Activated CD4-positive, alpha-beta memory T cell treated with anti-CD3 and anti-CD28 coated beads, Interleukin-2, amount 10 ng/mL, durations not matched to agents 7 days and 5 days (primary cell): ENCODE data around the gene PDIK1L. TPM values are rescaled to one million over a fixed set of nuclear protein-coding genes. Genes with fewer than 3 reads are reported as not detected.

Experiments
- CTCF ChIA-PET: fragments of 350-600 bp; sonication (Branson Sonifier 250); formaldehyde crosslinking; loops from one replicate; lab custom pipeline; 2021; ENCODE audit warnings: antibody characterized with exemption, inconsistent platforms; lab: Charles Lee
- POLR2A ChIA-PET: fragments of 350-600 bp; sonication (Branson Sonifier 250); formaldehyde crosslinking; loops from one replicate; lab custom pipeline; 2021; ENCODE audit warnings: antibody characterized with exemption; lab: Charles Lee
- DNase-seq: peaks from one replicate; pipeline ENCODE4 v3.0.0-alpha.2; 2020
- H3K27ac Mint-ChIP-seq: one replicate; pipeline ENCODE4 v1.8.0; 2021; ENCODE audit warnings: mild to moderate bottlenecking, mixed read lengths
- H3K27me3 Mint-ChIP-seq: one replicate; pipeline ENCODE4 v1.8.0; 2021; ENCODE audit warnings: mixed read lengths
- H3K36me3 Mint-ChIP-seq: one replicate; pipeline ENCODE4 v1.8.0; 2021; ENCODE audit warnings: low read depth, mixed read lengths
- H3K4me1 Mint-ChIP-seq: one replicate; pipeline ENCODE4 v1.8.0; 2021; ENCODE audit warnings: mixed read lengths
- H3K4me3 Mint-ChIP-seq: one replicate; pipeline ENCODE4 v1.8.0; 2021; ENCODE audit warnings: mild to moderate bottlenecking, mixed read lengths
- H3K9me3 Mint-ChIP-seq: one replicate; pipeline ENCODE4 v1.8.0; 2021; ENCODE audit warnings: mixed read lengths
- total RNA-seq, 2 experiments: library from RNA; stranded (reverse); gene quantifications; one replicate each; pipeline ENCODE4 v1.2.3, GENCODE V29; 2021

The PDIK1L gene
- total RNA-seq, 2 experiments from 2014 or later = 21.3 to 22.7 TPM

DNA sequence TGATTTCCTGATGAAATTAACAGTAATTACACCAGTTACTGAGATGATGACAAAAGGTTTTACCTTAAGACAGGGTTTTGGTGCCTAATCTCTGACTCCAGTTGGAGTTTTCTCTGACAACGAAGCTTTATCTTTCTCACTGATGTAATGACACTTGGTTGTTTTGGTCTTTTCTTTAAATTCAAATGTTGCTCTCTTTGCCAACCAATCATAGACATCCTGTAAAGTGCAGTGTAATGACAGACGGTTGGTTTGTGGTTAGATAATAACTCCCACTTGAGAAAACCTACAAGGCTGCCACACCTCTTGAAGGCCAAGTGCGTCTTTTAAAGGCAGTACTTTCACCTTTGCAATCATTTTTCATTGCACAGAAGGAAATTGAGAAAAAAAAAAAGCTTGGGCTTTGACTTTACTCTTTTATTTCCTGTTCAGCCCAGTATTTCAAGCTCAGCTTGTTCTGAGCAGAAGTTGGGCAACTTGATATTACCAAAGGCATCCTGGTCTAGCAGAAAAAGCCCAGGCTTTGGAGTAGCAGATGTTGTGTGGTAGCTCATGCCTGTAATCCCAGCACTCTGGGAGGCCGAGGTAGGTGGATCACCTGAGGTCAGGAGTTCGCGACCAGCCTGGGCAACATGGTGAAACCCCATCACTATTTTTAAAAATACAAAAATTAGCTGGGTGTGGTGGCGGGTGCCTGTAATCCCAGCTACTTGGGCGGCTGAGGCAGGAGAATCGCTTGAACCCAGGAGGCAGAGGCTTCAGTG is 14.9 kb downstream of the PDIK1L start:
- Mint-ChIP-seq H3K36me3 (peaks cover 45% of the 10 kb centered on the region), H3K27ac (peak overlapping the region; percentile 81), H3K4me3 (peak overlapping the region; percentile 73), H3K9me3 (no peaks in the 10 kb centered on the region), H3K27me3 (peaks cover 3% of the 10 kb centered on the region), H3K4me1 (peaks cover 74% of the 10 kb centered on the region)
- peak; percentile 69 for DNase-seq
- ChIA-PET CTCF (interaction anchor here (1.0 to 8.6 kb wide), 13 partner anchors 14 to 158 kb away, joined by 3 to 102 read pairs (median 6); partner anchors contain the start of genes CEP85, PDIK1L and ZNF593), POLR2A (interaction anchor here (0.6 to 11.7 kb wide), 41 partner anchors 9 to 1624 kb away, joined by 3 to 318 read pairs (median 4); partner anchors contain the start of genes CEP85, DHDDS, HMGN2 and PAFAH2)

DNA sequence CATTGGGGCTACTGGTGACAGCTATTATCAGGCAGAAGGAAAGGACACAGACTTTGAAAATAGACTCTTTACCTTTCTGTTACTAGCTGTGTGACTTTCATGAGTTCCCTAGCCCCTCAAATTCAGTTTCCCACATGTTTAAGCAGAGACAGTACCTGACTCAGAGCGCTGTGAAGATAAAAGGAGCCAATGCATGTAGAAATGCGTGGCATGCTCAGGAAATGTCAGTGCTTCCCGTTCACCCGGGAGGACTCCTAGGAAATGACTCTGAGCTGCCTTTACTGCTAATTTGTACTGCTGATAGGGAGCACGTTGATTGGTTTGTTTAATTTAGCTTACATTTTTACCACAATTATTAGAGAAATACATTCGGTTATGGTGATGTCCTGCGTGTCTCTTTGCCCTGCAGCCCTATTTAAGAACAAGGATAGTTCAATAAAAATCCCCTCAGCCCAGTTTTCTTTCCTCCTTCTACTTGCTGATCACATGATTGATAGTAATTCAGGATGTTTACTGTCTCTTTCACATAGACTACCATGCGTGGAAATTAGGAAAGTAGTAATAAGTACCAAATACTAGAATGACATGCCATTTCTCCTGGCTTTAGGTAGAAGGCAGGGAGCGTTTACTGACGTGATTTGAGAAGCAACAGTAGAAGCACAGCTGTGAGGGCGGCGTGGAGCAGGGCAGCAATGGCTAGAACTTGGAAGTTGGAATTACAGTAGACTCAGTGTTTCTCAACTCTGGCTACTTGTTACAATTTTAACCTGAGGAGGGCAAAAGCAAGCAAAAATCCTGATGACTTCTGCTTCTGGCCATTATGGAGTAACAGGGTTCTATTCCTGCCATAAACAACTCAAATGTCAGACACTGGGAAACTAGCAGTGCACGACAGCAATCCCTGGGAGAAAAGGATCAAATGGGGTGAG is 15.9 kb downstream of the PDIK1L start:
- Mint-ChIP-seq H3K27ac (peak overlapping the region; percentile 81), H3K9me3 (no peaks in the 10 kb centered on the region), H3K4me3 (peak overlapping the region; percentile 73), H3K27me3 (peaks cover 3% of the 10 kb centered on the region), H3K36me3 (peaks cover 36% of the 10 kb centered on the region), H3K4me1 (peaks cover 69% of the 10 kb centered on the region)
- POLR2A ChIA-PET = interaction anchor here (0.6 to 11.7 kb wide), 28 partner anchors 10 to 1625 kb away, joined by 3 to 318 read pairs (median 4); partner anchors contain the start of genes CEP85, HMGN2, PAFAH2 and PDIK1L
- CTCF ChIA-PET = interaction anchor here (1.0 to 8.6 kb wide), 11 partner anchors 15 to 157 kb away, joined by 3 to 102 read pairs (median 6); partner anchors contain the start of genes CEP85, PDIK1L and ZNF593
- no peak for DNase-seq

DNA sequence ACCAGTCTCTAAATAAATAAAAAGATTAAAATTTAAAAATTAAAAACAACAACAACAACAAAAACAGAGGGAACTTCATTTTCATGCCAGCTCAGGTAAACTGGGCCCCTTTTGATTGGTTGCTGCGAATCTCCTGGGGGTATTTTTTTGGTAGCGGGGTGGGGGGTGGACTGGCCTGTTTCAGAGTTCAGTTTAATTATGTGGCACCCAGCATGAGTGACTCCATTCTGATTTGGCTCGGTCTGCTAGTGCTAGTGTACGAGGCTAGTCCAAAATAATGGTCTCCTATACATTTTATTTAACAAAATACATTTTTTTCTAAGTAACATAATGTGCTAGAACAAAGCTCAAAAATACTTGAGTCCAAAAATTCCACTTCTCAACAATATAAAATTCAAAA is 18.2 kb downstream of the PDIK1L start:
- ChIA-PET POLR2A (interaction anchor here (5.0 to 11.7 kb wide), 2 partner anchors 10 to 18 kb away, joined by 62 to 318 read pairs; partner anchors contain the start of gene PDIK1L), CTCF (interaction anchor here (0.6 to 8.6 kb wide), 5 partner anchors 12 to 104 kb away, joined by 3 to 102 read pairs (median 3); partner anchors contain the start of genes CEP85 and ZNF593)
- peaks cover 19% of the 10 kb centered on the region for H3K36me3 Mint-ChIP-seq
- no peak for DNase-seq
- H3K9me3 Mint-ChIP-seq = no peaks in the 10 kb centered on the region
- peaks cover 3% of the 10 kb centered on the region for H3K27me3 Mint-ChIP-seq
- H3K4me3 Mint-ChIP-seq = no peak overlapping the region
- no peak overlapping the region for H3K27ac Mint-ChIP-seq
- peaks cover 48% of the 10 kb centered on the region for H3K4me1 Mint-ChIP-seq

DNA sequence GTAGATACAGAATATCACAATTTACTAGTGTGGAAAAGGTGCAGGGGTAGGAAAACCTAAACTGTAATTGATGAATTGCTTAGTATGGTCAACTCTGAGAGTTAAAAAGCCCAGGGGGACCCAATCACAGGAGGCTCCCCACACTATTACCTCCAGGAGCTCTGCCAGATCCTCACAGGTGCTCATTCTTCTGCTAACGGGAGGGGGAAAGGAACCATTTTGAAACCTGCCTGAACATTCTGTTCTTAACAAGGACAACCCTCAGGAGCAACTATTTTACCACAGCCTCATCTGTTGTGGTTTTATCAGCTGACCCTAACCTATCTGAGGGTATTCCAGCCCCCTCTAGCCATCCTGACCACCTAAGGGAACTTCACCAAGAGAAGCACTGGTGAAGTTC is 19.1 kb downstream of the PDIK1L start:
- ChIA-PET POLR2A (interaction anchor here (5.0 to 11.7 kb wide), 2 partner anchors 9 to 19 kb away, joined by 62 to 318 read pairs; partner anchors contain the start of gene PDIK1L), CTCF (interaction anchor here (1.3 to 8.6 kb wide), 2 partner anchors 11 to 103 kb away, joined by 3 to 102 read pairs; partner anchors contain the start of gene CEP85)
- Mint-ChIP-seq H3K27me3 (peaks cover 3% of the 10 kb centered on the region), H3K36me3 (peaks cover 16% of the 10 kb centered on the region), H3K4me3 (no peak overlapping the region), H3K4me1 (peaks cover 40% of the 10 kb centered on the region), H3K27ac (no peak overlapping the region), H3K9me3 (no peaks in the 10 kb centered on the region)
- DNase-seq = no peak

DNA sequence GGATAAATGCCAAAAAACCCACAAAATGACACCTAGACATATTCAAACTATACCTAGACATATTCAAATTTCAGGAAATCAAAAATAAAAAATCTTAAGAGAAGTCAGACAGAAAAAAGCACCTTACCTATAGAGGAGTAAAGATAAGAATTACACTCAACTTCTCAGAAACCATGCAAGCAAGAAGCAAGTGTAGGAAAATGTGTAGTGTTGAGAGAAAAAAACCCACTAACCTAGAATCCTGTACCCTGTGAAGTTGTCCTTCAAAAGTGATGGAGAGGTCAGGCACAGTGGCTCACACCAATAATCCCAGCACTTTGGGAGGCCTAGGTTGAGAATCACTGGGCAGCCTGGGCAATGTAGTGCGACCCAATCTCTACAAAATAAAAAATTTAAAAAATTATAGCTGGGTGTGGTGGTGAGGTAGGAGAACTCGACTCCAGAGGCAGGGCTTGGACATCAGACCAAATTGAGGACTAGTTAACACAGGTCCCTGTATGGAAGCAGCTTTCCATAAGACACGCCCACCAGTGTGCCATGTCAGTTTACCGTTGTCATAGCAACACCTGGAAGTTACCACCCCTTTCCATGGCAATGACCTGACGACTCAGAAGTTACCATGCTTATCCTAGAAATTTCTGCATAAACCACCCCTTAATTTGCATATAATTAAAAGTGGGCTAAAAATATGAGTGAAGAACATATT is 20.7 kb downstream of the PDIK1L start:
- H3K4me1 Mint-ChIP-seq = peaks cover 27% of the 10 kb centered on the region
- H3K27me3 Mint-ChIP-seq = peaks cover 3% of the 10 kb centered on the region
- H3K4me3 Mint-ChIP-seq = no peak overlapping the region
- no peak for DNase-seq
- ChIA-PET POLR2A (interaction anchor here (0.9 to 1.3 kb wide), 2 partner anchors 9 to 23 kb away, joined by 3 to 4 read pairs; no protein-coding TSS in a partner anchor), CTCF (interaction anchor here (0.7 to 8.6 kb wide), 3 partner anchors 10 to 28 kb away, joined by 3 to 102 read pairs (median 3); no protein-coding TSS in a partner anchor)
- H3K9me3 Mint-ChIP-seq = no peaks in the 10 kb centered on the region
- peaks cover 12% of the 10 kb centered on the region for H3K36me3 Mint-ChIP-seq
- no peak overlapping the region for H3K27ac Mint-ChIP-seq

DNA sequence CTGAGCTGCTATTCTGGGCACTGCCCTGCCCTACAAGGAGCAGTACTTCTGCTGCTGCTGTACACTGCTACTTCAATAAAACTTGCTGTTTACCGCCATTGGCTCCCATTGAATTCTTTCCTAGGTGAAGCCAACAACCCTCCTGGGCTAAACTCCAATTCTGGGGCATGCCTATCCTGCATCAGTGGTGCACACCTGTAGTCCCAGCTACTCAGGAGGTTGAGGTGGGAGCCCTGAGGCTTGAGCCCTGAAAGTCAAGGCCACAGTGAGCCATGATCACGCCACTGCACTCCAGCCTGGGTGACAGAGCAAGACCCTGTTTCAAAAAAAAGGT is 21.2 kb downstream of the PDIK1L start:
- no peak overlapping the region for H3K4me3 Mint-ChIP-seq
- H3K36me3 Mint-ChIP-seq = peaks cover 6% of the 10 kb centered on the region
- DNase-seq = no peak
- H3K4me1 Mint-ChIP-seq = peaks cover 22% of the 10 kb centered on the region
- H3K27ac Mint-ChIP-seq = no peak overlapping the region
- ChIA-PET CTCF (interaction anchor here (0.7 to 8.6 kb wide), 3 partner anchors 9 to 28 kb away, joined by 3 to 102 read pairs (median 3); no protein-coding TSS in a partner anchor), POLR2A (interaction anchor here (0.9 to 1.3 kb wide), 2 partner anchors 9 to 23 kb away, joined by 3 to 4 read pairs; no protein-coding TSS in a partner anchor)
- peaks cover 3% of the 10 kb centered on the region for H3K27me3 Mint-ChIP-seq
- H3K9me3 Mint-ChIP-seq = no peaks in the 10 kb centered on the region

DNA sequence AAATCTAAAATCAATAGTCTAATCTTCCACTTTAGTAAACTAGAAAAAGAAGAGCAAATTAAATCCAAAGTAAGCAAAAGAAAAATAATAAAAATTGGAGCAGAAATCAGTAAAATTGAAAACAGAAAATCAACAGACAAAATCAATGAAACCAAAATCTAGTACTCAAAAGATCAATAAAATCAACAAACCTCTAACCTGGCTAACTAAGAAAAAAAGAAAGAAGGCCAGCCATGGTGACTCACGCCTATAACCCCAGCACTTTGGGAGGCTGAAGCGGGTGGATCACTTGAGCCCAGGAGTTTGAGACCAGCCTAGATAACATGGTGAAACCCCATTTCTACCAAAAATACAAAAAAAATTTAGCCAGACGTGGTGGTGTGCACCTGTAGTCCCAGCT is 22.8 kb downstream of the PDIK1L start:
- no peak overlapping the region for H3K27ac Mint-ChIP-seq
- CTCF ChIA-PET = no interaction called here
- H3K4me1 Mint-ChIP-seq = peaks cover 15% of the 10 kb centered on the region
- no peaks in the 10 kb centered on the region for H3K9me3 Mint-ChIP-seq
- H3K4me3 Mint-ChIP-seq = no peak overlapping the region
- no peaks in the 10 kb centered on the region for H3K36me3 Mint-ChIP-seq
- H3K27me3 Mint-ChIP-seq = no peaks in the 10 kb centered on the region
- POLR2A ChIA-PET = no interaction called here
- no peak for DNase-seq

DNA sequence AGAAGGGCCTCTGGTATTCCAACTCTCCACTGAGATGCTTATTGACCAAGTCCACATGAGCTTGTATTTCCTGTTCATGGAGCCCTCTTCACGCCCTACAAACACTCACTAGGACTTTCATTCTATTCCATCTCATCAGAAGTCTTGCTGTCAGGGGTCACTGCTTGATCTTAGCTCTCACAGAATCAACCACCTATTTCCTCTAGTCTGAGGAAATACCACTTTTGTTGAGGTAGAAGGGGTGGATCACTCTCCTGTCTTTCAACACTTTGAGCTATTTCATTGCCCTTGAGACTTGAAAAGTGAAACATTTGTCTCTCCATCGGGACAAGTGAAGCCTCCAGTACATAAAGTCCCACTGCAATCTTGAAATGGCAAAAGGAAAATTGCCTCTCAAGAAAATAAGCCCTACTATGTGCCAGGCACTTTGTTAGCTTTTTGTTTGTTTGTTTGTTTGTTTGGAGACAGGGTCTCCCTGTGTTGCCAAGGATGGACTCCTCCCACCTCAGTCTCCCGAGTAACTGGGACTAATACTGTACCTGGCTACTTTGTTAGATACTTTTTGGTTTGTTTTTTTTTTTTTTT is 27.4 kb downstream of the PDIK1L start:
- no peak overlapping the region for H3K4me3 Mint-ChIP-seq
- H3K4me1 Mint-ChIP-seq = peaks cover 10% of the 10 kb centered on the region
- no peak overlapping the region for H3K27ac Mint-ChIP-seq

DNA sequence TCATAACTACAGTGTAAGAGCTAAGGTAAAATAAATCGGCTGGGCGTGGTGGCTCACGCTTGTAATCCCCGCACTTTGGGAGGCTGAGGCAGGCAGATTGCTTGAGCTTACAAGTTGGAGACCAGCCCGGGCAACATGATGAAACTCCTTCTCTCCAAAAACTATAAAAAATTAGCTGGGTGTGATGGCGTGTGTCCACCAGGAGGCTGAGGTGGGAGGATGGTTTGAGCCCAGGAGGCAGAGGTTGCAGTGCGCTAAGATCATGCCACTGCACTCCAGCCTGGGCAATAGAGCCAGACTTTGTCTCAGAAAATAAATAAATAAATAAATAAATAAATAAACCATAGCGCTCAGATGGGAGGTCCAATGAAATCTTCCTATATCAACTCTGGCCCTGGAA is 30.5 kb downstream of the PDIK1L start:
- Mint-ChIP-seq H3K4me1 (peaks cover 11% of the 10 kb centered on the region), H3K27ac (no peak overlapping the region), H3K4me3 (no peak overlapping the region), H3K9me3 (no peaks in the 10 kb centered on the region), H3K27me3 (peaks cover 15% of the 10 kb centered on the region), H3K36me3 (no peaks in the 10 kb centered on the region)
- no peak for DNase-seq
- POLR2A ChIA-PET = interaction anchor here (0.6 to 5.7 kb wide), 2 partner anchors 15 to 99 kb away, joined by 3 to 40 read pairs; no protein-coding TSS in a partner anchor
- CTCF ChIA-PET = interaction anchor here (1.4 to 8.6 kb wide), 8 partner anchors 9 to 107 kb away, joined by 4 to 168 read pairs (median 20); partner anchors contain the start of genes CEP85 and ZNF593

More for the DNA sequence above, 27.4 kb downstream of the PDIK1L start:
- Mint-ChIP-seq H3K27me3 (peaks cover 7% of the 10 kb centered on the region), H3K9me3 (no peaks in the 10 kb centered on the region), H3K36me3 (no peaks in the 10 kb centered on the region)
- ChIA-PET CTCF (interaction anchor here (0.7 to 8.6 kb wide), 13 partner anchors 10 to 592 kb away, joined by 3 to 102 read pairs (median 4); partner anchors contain the start of genes CEP85 and ZNF593), POLR2A (interaction anchor here (0.8 to 3.6 kb wide), 6 partner anchors 11 to 239 kb away, joined by 3 to 62 read pairs (median 4); partner anchors contain the start of genes CEP85 and PDIK1L)
- no peak for DNase-seq

DNA sequence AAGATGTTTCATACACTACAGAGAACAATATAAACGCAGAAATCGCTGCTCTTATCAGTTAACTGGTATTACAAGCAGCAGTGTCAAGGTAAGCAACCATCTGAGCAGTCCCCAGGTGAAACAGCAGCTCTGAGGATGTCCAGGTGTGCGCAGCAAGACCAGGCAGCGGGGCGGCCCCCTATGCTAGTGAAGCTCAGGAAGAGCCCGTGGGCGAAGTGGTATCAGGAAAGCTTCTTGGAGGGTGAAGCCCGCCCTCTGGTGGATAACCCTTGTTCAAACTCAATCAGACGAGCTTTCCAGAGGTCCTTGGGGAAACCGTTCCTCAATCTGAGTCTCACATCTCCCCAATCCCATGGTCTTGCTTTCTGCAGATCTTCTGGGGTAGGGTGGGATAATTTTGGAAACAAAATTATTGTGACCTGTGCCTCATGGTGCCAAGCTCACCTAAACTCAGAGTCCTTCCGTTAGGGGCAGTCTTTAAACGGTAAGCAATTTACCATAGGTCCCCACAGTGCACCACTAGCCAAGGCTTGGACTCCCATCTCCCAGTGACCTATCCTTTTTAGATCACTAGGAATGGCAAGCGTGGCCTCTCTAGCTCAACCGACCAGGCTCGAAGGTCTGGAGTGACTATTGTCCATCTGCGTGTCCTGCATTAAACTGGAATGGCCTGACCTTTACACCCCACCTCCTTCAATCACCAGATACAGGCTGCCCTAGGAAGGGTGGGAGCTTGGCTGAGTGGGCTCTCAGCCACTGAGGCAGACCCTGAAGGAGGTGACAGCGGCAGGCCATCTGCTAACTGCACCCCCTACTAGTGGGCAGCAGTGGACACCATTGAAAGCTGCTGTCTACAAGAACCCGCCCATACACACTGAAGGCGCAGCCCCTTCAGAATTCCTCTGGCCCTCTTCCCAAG is 33.7 kb downstream of the PDIK1L start:
- ChIA-PET POLR2A (interaction anchor here (0.9 to 5.7 kb wide), 7 partner anchors 18 to 89 kb away, joined by 5 to 40 read pairs (median 8); partner anchors contain the start of genes CEP85 and PDIK1L), CTCF (interaction anchor here (0.6 to 8.6 kb wide), 32 partner anchors 8 to 921 kb away, joined by 3 to 168 read pairs (median 4); partner anchors contain the start of genes CEP85, PAFAH2, PDIK1L and ZNF593)
- Mint-ChIP-seq H3K9me3 (no peaks in the 10 kb centered on the region), H3K27ac (no peak overlapping the region), H3K4me3 (no peak overlapping the region), H3K4me1 (peaks cover 2% of the 10 kb centered on the region), H3K27me3 (peaks cover 30% of the 10 kb centered on the region), H3K36me3 (no peaks in the 10 kb centered on the region)
- DNase-seq = peak; percentile 76
